ENCODE measurements around the gene CNNM1. TPM values are rescaled to one million over a fixed set of nuclear protein-coding genes. Genes with fewer than 3 reads are reported as not detected.

Gene CNNM1
- total RNA-seq, 6 donors from 2014 or later, result 0.40 to 1.1 (median 0.69) TPM; not detected in 1

- Histone ChIP-seq H3K9me3 (no peaks in the 10 kb centered on the region), H3K4me1 (no peaks in the 10 kb centered on the region), H3K36me3 (peaks cover 10 to 33% (median 12%) of the 10 kb centered on the region in 4 donors), H3K4me3 (no peak overlapping the region), H3K27me3 (no peaks in the 10 kb centered on the region), H3K27ac (no peak overlapping the region)
- no peak for DNase-seq
- 87% methylated on average over 5 of the region's 5 CpGs for WGBS, 2 donors
- TF ChIP-seq CTCF (IDR thresholded peaks at IDR 0.05) (no peak), POLR2A (IDR thresholded peaks at IDR 0.05) (no peak), EP300 (IDR thresholded peaks at IDR 0.05) (no peak), POLR2AphosphoS5 (IDR thresholded peaks at IDR 0.05) (no peak)
- ATAC-seq (ENCODE audit: low FRiP score in 2 of 2), result no peak
These were observed 93.5 kb downstream of the CNNM1 start for GRCh38 chr10:99422529-99423096.

- WGBS, 2 donors, result 97% methylated on average over 1 of the region's 1 CpG
These were observed 95.5 kb downstream of the CNNM1 start for GRCh38 chr10:99424656-99425055.

GRCh38 chr10:99425204-99425603 is 96.0 kb downstream of the CNNM1 start:
- H3K9me3 ChIP-seq, result no peaks in the 10 kb centered on the region
- WGBS, 2 donors, result 100% methylated on average over 1 of the region's 1 CpG

More at GRCh38 chr10:99424656-99425055, 95.5 kb downstream of the CNNM1 start:
- no peaks in the 10 kb centered on the region for H3K27me3 ChIP-seq
- H3K9me3 ChIP-seq, result no peaks in the 10 kb centered on the region
- TF ChIP-seq EP300 (IDR thresholded peaks at IDR 0.05) (no peak), CTCF (IDR thresholded peaks at IDR 0.05) (no peak), POLR2AphosphoS5 (IDR thresholded peaks at IDR 0.05) (no peak), POLR2A (IDR thresholded peaks at IDR 0.05) (no peak)
- peaks cover 0 to 24% (median 7%) of the 10 kb centered on the region in 4 donors for H3K36me3 ChIP-seq
- DNase-seq (no peak), ATAC-seq (ENCODE audit: low FRiP score in 2 of 2) (no peak)
- H3K4me3 ChIP-seq, result no peak overlapping the region
- H3K4me1 ChIP-seq, result peaks cover 3 to 5% (median 4%) of the 10 kb centered on the region in 4 donors
- H3K27ac ChIP-seq, result no peak overlapping the region

GRCh38 chr10:99426689-99427088 is 97.5 kb downstream of the CNNM1 start:
- Histone ChIP-seq H3K36me3 (peaks cover 0 to 15% (median 3%) of the 10 kb centered on the region in 4 donors), H3K4me3 (no peak overlapping the region), H3K9me3 (no peaks in the 10 kb centered on the region), H3K4me1 (peaks cover 7 to 15% (median 10%) of the 10 kb centered on the region in 4 donors), H3K27me3 (no peaks in the 10 kb centered on the region), H3K27ac (no peak overlapping the region)
- ATAC-seq (ENCODE audit: low FRiP score in 2 of 2) (no peak), DNase-seq (no peak)
- TF ChIP-seq POLR2A (IDR thresholded peaks at IDR 0.05) (no peak), CTCF (IDR thresholded peaks at IDR 0.05) (no peak), POLR2AphosphoS5 (IDR thresholded peaks at IDR 0.05) (no peak)
- 69 to 79% methylated on average over 3 of the region's 3 CpGs for WGBS, 2 donors

More at GRCh38 chr10:99425204-99425603, 96.0 kb downstream of the CNNM1 start:
- TF ChIP-seq EP300 (IDR thresholded peaks at IDR 0.05), result no peak
- no peak for TF ChIP-seq CTCF (IDR thresholded peaks at IDR 0.05)
- no peak for TF ChIP-seq POLR2AphosphoS5 (IDR thresholded peaks at IDR 0.05)
- TF ChIP-seq POLR2A (IDR thresholded peaks at IDR 0.05), result no peak
- Histone ChIP-seq H3K36me3 (peaks cover 0 to 18% (median 5%) of the 10 kb centered on the region in 4 donors), H3K4me1 (peaks cover 3 to 10% (median 8%) of the 10 kb centered on the region in 4 donors), H3K27ac (no peak overlapping the region), H3K4me3 (no peak overlapping the region), H3K27me3 (no peaks in the 10 kb centered on the region)
- DNase-seq (no peak), ATAC-seq (ENCODE audit: low FRiP score in 2 of 2) (no peak)
